NCI-H2196 (cell line): ENCODE data around the gene MYG1.
A peak's percentile ranks its signal among the peaks of the same experiment; 100 is the strongest.

Experiments
- DNase-seq: peaks from one replicate; lab custom pipeline; 2025; ENCODE audit not compliant: unreplicated experiment; lab: John Stamatoyannopoulos, UW

The MYG1 gene

GRCh38 chr12:53299454-53300180 is at the start of gene MYG1:
Gene MYG1 (plus strand): TSS chr12:53299695. CDS start chr12:53299738, 43 bp downstream.
- DNase-seq: peak; percentile 94

GRCh38 chr12:53251477-53252348 is 47.8 kb upstream of the MYG1 start:
- DNase-seq: peak; percentile 84

DNA sequence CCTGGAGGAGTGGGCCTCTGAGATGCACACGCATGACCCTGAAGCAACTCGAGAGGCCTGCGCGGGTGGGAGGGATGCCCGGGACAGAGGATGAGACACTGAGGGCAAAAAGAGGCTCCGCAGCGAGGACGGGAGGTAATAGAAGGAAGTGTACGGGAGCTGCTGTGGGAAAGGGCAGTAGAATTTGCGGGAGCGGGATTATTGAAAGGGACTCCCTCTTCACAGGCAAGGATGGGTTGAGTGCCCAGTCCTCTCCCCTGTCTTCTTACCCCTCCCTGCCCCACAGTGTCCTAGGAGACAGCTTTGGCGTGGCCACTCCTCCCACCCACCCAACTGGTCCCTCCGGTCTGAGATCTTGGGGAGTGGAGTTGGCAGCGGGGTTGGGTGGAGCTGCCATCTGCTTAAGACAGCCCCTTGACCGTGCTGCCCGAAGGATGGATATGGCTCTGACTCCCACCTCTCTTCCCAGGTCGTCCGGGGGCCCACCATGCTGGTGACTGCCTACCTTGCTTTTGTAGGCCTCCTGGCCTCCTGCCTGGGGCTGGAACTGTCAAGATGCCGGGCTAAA is 47.1 kb upstream of the MYG1 start:
- no peak for DNase-seq

DNA sequence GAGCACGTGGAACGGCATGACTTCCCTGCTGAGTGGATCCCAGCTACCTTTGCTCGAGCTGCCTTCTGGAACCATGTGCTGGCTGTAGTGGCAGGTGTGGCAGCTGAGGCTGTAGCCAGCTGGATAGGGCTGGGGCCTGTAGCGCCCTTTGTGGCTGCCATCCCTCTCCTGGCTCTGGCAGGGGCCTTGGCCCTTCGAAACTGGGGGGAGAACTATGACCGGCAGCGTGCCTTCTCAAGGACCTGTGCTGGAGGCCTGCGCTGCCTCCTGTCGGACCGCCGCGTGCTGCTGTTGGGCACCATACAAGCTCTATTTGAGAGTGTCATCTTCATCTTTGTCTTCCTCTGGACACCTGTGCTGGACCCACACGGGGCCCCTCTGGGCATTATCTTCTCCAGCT is 46.2 kb upstream of the MYG1 start:
- DNase-seq: no peak

DNA sequence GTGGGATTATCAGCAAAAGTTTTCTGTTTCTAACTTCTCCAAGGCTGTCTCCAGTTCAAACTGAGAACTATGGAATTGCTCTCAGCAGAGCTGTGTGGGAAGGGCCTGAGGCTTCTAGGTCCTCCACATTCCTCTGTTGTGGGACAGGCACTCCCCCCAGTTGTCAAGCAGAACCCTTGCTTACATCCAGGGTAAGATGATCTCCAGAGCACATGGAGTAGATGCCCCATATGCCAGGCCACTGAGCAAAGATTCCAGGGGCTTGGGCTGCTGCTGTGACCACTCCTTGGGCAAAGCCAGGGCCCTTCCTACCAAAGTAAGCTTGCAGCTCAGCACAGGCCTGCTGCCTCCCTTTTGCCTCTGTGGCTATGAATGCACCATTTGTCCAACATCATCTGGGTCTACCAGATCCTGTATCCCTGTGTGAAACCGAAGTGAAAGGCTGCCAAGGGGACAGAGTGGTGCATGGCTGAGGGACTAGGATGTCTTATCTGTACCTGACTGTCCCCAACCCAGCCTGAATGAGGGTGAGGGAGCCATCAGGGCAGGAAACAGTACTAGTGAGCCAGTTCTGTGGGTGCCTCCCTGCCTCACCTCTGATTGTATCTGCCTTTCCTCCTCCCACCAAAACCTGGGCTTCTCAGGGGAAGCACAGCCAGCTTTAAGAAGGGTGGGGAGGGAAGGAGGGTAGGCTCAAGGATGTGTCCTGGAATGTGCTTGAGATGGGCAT is 44.5 kb upstream of the MYG1 start:
- DNase-seq: no peak

GRCh38 chr12:53255996-53256395 is 43.5 kb upstream of the MYG1 start:
- no peak for DNase-seq

DNA sequence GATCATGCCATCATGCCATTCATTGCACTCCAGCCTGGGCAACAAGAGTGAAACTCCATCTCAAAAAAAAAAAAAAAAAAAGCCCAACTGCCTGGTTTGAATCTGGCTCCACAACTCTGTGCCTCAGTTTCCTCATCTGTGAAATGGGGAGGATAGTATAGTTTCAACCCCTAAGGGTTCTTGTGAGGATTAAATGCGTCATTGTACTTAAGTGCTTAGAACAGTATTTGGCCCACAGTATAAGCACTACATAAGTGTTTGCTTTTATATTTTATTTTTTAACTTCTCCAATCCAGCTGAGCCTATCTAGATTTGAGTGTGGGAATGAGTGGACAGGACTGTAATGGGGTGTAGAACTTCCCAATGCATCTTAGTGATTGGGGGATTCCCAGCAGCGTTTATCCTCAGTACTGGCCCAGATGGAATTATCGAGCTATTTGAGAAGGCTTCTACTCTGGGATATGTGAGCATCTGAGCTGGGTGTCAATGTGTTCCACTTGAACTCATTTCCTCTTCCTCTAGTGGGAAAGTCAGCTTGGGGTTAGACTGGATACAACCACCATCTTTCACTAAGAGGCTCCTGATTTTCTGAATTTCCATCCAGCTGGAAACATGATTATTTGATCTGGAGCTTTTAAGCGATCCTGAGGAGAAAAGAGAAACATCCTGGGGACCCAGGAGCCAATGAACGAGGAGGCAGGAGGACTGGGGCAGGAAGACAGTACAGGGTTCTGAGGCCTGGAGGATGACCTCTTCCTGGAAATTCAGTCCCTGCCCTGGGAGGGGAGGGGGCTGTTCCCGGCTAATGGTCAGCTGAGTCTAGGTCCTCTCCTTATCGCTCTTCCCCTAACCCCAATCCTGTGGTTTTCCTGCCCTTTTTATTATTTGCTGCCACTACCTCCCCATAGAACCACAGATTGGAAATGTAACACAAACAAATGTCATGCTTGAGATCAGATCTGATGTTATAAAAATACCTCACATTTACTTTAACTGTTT is 40.7 kb upstream of the MYG1 start:
- no peak for DNase-seq

- DNase-seq: no peak
These were observed 39.6 kb upstream of the MYG1 start for GRCh38 chr12:53259891-53260290.

DNA sequence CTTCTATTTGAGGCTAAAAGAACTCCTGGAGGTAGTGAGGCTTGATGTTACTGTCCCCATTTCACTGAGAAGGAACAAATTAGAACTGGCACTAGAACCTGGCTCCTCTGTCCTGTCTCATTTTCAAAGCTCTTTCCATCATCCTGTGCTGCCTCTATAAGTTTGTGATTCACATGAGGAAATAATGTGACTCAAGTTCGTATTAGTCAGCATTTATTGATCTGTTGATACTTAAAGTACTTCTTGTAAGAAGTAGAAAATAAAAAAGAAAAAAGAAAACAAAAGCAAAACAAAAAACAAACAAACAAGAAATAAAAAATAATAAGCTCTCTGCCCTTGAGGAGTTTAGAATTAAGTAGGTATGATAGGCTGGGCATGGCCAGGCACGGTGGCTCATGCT is 33.7 kb upstream of the MYG1 start:
- DNase-seq: no peak

DNA sequence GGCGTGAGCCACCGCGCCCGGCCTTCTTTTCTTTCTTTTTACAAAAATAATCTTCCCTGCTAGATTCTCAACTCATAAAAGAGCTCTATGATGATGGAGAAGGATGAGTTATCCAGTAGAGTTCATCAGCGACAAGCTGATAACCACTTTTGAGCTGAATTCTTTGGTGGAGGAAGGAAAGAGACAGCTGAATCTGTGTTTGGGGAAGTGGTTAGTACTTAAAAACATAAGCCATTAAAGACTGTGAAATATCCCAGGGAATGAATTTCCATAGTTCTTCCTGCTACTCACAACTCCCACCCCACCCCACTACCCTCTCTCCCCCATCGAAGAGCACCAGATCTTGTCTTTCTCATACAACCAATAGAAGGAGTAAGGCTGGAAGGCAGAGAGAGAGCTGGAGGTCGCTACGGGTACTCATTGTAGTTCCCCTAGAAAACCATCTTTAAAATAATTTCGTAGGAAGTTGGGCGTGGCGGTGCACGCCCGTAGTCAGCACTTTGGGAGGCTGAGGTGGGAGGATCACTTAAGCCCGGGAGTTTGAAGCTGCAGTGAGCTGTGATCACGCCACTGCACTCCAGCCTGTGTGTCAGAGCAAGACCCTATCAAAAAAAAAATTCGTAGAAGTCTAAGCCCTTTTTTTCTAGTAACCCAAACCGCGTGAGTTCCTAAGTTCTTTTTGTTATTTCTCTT is 32.0 kb upstream of the MYG1 start:
- no peak for DNase-seq

GRCh38 chr12:53267999-53268629 is 31.4 kb upstream of the MYG1 start, which contains the start of gene ESPL1:
Gene ESPL1 (plus strand): TSS chr12:53268299. CDS start chr12:53268767, 468 bp downstream.
- DNase-seq: peak; percentile 71

GRCh38 chr12:53268630-53269562 is 30.6 kb upstream of the MYG1 start:
- DNase-seq: no peak

DNA sequence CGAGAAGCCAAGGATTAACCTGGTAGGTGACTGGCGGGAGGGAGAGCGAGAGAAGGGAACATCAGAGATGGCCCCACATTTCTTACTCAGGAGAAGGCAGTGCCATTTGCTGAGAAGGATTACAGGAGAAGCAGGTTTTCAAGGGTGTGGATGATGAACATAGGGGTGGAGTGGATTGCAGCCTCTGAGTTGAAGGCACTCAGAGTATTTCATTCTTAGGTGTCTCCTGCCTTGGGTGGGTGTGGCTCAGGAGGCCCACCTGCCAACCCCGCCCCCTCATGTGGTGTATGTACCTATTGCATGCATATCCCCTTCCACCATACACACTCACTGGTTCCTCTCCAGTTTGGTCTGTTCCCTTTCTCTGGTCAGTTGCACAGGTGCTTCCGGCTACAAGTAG is 25.1 kb upstream of the MYG1 start:
- DNase-seq: no peak

DNA sequence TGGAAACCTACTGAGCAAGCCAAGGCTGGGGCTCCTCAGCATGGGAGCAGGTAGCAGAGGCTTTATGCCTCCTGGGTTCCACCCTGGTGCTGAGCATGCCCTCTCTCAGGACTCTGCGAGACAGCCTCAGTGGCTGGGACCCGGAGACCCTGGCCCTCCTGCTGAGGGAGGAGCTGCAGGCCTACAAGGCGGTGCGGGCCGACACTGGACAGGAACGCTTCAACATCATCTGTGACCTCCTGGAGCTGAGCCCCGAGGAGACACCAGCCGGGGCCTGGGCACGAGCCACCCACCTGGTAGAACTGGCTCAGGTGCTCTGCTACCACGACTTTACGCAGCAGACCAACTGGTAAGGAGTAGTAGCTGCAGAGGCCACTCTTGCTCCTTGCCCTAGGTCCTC is 23.0 kb upstream of the MYG1 start:
- DNase-seq: no peak

DNA sequence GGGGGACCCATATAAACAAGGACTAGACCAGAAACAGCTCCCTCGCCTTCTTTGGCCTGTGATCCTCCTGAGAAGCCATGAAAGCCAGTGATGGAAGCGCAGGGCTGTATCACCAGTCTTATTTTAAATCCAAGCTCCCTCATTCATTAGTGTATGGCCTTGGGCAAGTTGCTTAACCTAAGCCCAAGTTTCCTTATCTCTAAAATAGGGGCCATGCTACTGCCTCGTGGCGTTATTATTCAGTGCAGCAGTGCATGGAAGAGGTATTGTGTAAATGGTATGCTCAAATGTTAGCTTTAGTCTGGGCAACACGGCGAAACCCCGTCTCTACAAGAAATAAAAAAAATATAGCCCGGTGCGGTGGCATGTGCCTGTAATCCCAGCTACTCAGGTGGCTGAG is 21.5 kb upstream of the MYG1 start:
- no peak for DNase-seq

DNA sequence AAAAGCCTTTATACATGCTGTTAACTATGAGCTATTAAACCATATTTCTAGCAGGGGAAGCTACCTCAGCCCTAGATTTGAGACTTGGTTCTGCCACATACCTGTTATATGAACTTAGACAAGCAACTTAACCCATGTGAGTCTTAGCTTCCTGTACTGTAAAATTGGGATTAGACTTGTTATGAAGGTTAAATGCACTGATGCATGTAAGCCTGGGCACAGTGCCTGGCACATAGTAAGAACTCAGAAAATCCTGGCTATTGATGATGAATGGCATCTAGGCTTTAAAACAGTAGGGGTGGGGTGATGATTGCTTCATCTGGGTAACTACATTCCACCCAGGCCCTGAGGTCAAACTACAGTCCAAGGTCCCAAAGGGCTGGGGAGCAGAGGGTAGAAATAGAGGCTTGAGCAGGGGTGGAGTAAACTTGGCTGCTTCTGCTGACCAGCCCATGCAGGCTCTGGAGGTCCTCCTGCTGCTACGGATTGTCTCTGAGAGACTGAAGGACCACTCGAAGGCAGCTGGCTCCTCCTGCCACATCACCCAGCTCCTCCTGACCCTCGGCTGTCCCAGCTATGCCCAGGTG is 20.1 kb upstream of the MYG1 start:
- DNase-seq: no peak

GRCh38 chr12:53279888-53280498 is 19.5 kb upstream of the MYG1 start:
- no peak for DNase-seq
